SU-DHL-6 (cell line): ENCODE measurements around the gene TXN2.
A peak's percentile ranks its signal among the peaks of the same experiment; 100 is the strongest.
"Not testable (repeated sequence)": the region's sequence is repeated elsewhere in the genome, so short reads cannot be mapped to it uniquely, and the experiment has no call there.

Experiments
- H2AFZ ChIP-seq: fragments of 200-600 bp; sonication (generic); 2 replicates; pipeline ENCODE4 v1.6.1; 2014; ENCODE audit warnings: low read depth, mild to moderate bottlenecking, moderate library complexity, mixed read lengths, antibody characterized with exemption, low read length; ENCODE audit not compliant: severe bottlenecking
- H3F3A ChIP-seq: fragments of 200-600 bp; shearing (Covaris generic); 2 replicates; pipeline ENCODE4 v1.6.0; 2016; ENCODE audit warnings: antibody characterized with exemption, mild to moderate bottlenecking; ENCODE audit not compliant: insufficient read depth
- H3K27ac ChIP-seq: fragments of 200-600 bp; sonication (generic); 2 replicates; pipeline ENCODE4 v1.5.1; 2016; ENCODE audit warnings: low read depth, mild to moderate bottlenecking, low read length, moderate library complexity, mixed read lengths
- H3K27me3 ChIP-seq: fragments of 200-600 bp; sonication (generic), shearing (Covaris generic); 2 replicates; pipeline ENCODE4 v1.6.0; 2014; ENCODE audit warnings: mild to moderate bottlenecking, low read length
- H3K36me3 ChIP-seq: fragments of 200-600 bp; sonication (generic); 2 replicates; pipeline ENCODE4 v1.6.1; 2014; ENCODE audit warnings: mild to moderate bottlenecking, low read length, mixed read lengths
- H3K4me2 ChIP-seq: fragments of 300-600, 200-600 bp; shearing (Covaris generic), sonication (generic); 2 replicates; pipeline ENCODE4 v1.6.0; 2014; ENCODE audit warnings: low read length, low read depth, mild to moderate bottlenecking; ENCODE audit not compliant: poor library complexity, severe bottlenecking
- H3K4me3 ChIP-seq: fragments of 200-600 bp; sonication (generic); 2 replicates; pipeline ENCODE4 v1.5.1; 2014; ENCODE audit warnings: antibody characterized with exemption, low read length, mild to moderate bottlenecking, mixed read lengths; ENCODE audit not compliant: insufficient read depth, poor library complexity, severe bottlenecking
- H3K79me2 ChIP-seq: fragments of 200-600 bp; sonication (generic); 2 replicates; pipeline ENCODE4 v1.6.1; 2014; ENCODE audit warnings: mild to moderate bottlenecking, low read length, moderate library complexity; ENCODE audit not compliant: insufficient read depth
- H3K9ac ChIP-seq: fragments of 200-600 bp; sonication (generic); 2 replicates; pipeline ENCODE4 v1.7.0; 2014; ENCODE audit warnings: mild to moderate bottlenecking, low read length
- H3K9me2 ChIP-seq: fragments of 200-600 bp; sonication (generic); replicated peaks from 2 replicates; pipeline ENCODE4 v1.6.1; 2014; ENCODE audit warnings: low read length; ENCODE audit not compliant: insufficient read depth
- H3K9me3 ChIP-seq: fragments of 200-600 bp; sonication (generic); 2 replicates; pipeline ENCODE4 v1.6.1; 2014; ENCODE audit warnings: low read length, mixed read lengths; ENCODE audit not compliant: insufficient read depth
- H4K20me1 ChIP-seq: fragments of 200-600 bp; sonication (generic); 2 replicates; pipeline ENCODE4 v1.6.1; 2014; ENCODE audit warnings: low read depth, mild to moderate bottlenecking, antibody characterized with exemption, low read length, moderate library complexity, mixed read lengths
- EZH2phosphoT487 ChIP-seq: fragments of 200-600 bp; sonication (generic), shearing (Covaris generic); conservative IDR thresholded peaks from 2 replicates; pipeline ENCODE4 v1.6.1; 2018; ENCODE audit warnings: mild to moderate bottlenecking, antibody characterized with exemption, low read length, moderate library complexity, mixed read lengths
- TF ChIP-seq, protein P1 (sequence below): fragments of 200-600 bp; sonication (generic); IDR thresholded peaks from one replicate; pipeline ENCODE4 v1.5.1; 2017; ENCODE audit warnings: antibody characterized with exemption, mild to moderate bottlenecking, low read length, moderate library complexity; ENCODE audit not compliant: insufficient read depth, poor library complexity, severe bottlenecking

The TXN2 gene

GRCh38 chr22:36455571-36456463, 25.6 kb downstream of the TXN2 start:
- Histone ChIP-seq H3K9me2 (no peaks in the 10 kb centered on the region), H3K9me3 (no peaks in the 10 kb centered on the region), H3K27me3 (no peaks in the 10 kb centered on the region), H3K36me3 (no peaks in the 10 kb centered on the region), H4K20me1 (no peaks in the 10 kb centered on the region), H3K79me2 (no peaks in the 10 kb centered on the region), H2AFZ (peak overlapping the region; percentile 86), H3K4me2 (peak overlapping the region; percentile 72), H3K27ac (peak overlapping the region; percentile 84), H3K4me3 (peak overlapping the region; percentile 36), H3F3A (peaks cover 44% of the 10 kb centered on the region), H3K9ac (peak overlapping the region; percentile 62)
- TF ChIP-seq, protein P1, sequence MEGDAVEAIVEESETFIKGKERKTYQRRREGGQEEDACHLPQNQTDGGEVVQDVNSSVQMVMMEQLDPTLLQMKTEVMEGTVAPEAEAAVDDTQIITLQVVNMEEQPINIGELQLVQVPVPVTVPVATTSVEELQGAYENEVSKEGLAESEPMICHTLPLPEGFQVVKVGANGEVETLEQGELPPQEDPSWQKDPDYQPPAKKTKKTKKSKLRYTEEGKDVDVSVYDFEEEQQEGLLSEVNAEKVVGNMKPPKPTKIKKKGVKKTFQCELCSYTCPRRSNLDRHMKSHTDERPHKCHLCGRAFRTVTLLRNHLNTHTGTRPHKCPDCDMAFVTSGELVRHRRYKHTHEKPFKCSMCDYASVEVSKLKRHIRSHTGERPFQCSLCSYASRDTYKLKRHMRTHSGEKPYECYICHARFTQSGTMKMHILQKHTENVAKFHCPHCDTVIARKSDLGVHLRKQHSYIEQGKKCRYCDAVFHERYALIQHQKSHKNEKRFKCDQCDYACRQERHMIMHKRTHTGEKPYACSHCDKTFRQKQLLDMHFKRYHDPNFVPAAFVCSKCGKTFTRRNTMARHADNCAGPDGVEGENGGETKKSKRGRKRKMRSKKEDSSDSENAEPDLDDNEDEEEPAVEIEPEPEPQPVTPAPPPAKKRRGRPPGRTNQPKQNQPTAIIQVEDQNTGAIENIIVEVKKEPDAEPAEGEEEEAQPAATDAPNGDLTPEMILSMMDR = no peak

DNA sequence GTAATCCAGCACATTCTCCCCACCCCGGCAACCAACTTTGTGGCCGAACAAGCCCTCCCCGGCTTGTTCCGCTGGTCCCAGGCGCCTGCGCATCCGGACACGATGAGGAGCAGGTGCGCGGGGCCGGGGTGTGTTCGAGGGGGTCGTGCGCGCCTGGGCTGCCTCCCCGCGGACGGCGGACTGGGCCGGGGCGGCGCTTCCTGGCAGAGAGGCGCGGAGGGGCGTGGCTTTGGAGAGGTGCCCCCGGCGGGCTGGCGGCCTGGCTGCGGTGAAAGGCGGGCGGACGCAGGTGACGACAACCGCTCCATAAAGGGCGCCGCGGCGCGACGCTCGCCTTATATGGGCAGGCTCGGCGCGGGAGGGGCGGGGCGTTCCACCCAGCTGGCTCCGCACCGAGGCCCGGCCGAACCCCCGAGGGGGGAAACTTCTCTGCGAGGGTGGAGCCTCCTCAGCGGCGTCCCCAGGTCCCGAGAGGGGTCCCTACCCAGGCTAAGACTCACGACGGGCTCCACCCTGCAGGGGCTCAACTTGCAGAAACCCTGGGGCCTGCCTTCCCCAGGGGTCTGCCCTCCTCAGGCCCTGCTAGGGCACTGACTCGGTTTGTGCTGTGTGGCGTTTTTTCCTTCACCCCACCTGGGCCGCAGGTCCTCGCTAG, 26.4 kb downstream of the TXN2 start:
- peak overlapping the region; percentile 86 for H2AFZ ChIP-seq
- no peaks in the 10 kb centered on the region for H4K20me1 ChIP-seq
- H3K4me2 ChIP-seq = peak overlapping the region; percentile 72
- H3F3A ChIP-seq = peaks cover 44% of the 10 kb centered on the region
- H3K9me2 ChIP-seq = no peaks in the 10 kb centered on the region
- H3K36me3 ChIP-seq = no peaks in the 10 kb centered on the region
- H3K4me3 ChIP-seq = peak overlapping the region; percentile 48
- H3K9me3 ChIP-seq = no peaks in the 10 kb centered on the region
- no peaks in the 10 kb centered on the region for H3K27me3 ChIP-seq
- H3K27ac ChIP-seq = peak overlapping the region; percentile 84
- TF ChIP-seq EZH2phosphoT487 = no peak
- TF ChIP-seq, protein P1 = no peak
- H3K9ac ChIP-seq = peak overlapping the region; percentile 62
- H3K79me2 ChIP-seq = no peaks in the 10 kb centered on the region

- no peaks in the 10 kb centered on the region for H3K79me2 ChIP-seq
- H3K9me3 ChIP-seq = no peaks in the 10 kb centered on the region
- peak overlapping the region; percentile 72 for H3K4me2 ChIP-seq
- H3K27ac ChIP-seq = peak overlapping the region; percentile 84
- H3K36me3 ChIP-seq = no peaks in the 10 kb centered on the region
- H3K4me3 ChIP-seq = no peak overlapping the region
- H3K9me2 ChIP-seq = no peaks in the 10 kb centered on the region
- peaks cover 44% of the 10 kb centered on the region for H3F3A ChIP-seq
- H3K9ac ChIP-seq = no peak overlapping the region; the same call in 1 of the 2 replicates
- H3K27me3 ChIP-seq = no peaks in the 10 kb centered on the region
- H2AFZ ChIP-seq = no peak overlapping the region
- no peaks in the 10 kb centered on the region for H4K20me1 ChIP-seq
- TF ChIP-seq, protein P1 = no peak
- no peak for TF ChIP-seq EZH2phosphoT487
These were observed 27.5 kb downstream of the TXN2 start for GRCh38 chr22:36453855-36454378.

GRCh38 chr22:36452978-36453607, 28.3 kb downstream of the TXN2 start:
- Histone ChIP-seq H3F3A (peaks cover 44% of the 10 kb centered on the region), H3K27ac (peak overlapping the region; percentile 84), H3K4me2 (peak overlapping the region; percentile 72), H3K9ac (peak overlapping the region; percentile 50)
- not testable (repeated sequence) for H3K27me3 ChIP-seq, H3K36me3 ChIP-seq, H3K9me2 ChIP-seq, H3K4me3 ChIP-seq, H4K20me1 ChIP-seq, H3K9me3 ChIP-seq, H3K79me2 ChIP-seq, H2AFZ ChIP-seq
